Heart left ventricle (tissue), 13 donors: Measurements from ENCODE around the gene PTPRN2.

Source experiments
- POLR2A ChIP-seq, 2 donors: fragments of 450-650 bp; IDR thresholded peaks; one replicate each; pipeline ENCODE4 v1.6.1; 2017; ENCODE audit warnings: antibody characterized with exemption in 2 of 2, mild to moderate bottlenecking in 2 of 2, moderate library complexity in 2 of 2
- TF ChIP-seq, protein P1 (sequence below), 12 donors: fragments of 200-600 bp; sonication (generic) in 4 of 12; IDR thresholded peaks; one replicate each; pipeline versions ENCODE4 v1.5.0 to v1.8.0; 2018 to 2022; ENCODE audit warnings: antibody characterized with exemption in 12 of 12, mild to moderate bottlenecking in 5 of 12
- donor health status: ischemic (EF 13 %, LVEDD 7.1; RV severe dilation, severe dysfunction).
- donor health status: DM: no; HTN: yes; CAD: no.
- donor health status: DM: no; HTN: no; CAD: no.
- donor health status: ischemic (EF 25% LVEDD 6.9; RV normal size, moderate dysfunction).
- donor health status: ischemic (EF 25% LVEDD 5.7; RV mildly dilated, moderate dysfunction).
- donor health status: ischemic (EF 35%, LVEDD 5.7; RV mildly dilated, moderate dysfunction).
- donor health status: nonischemic (EF 11% LVEDD 7.7; RV severe dilation, severe dysfunction).
- donor health status: DM: yes; HTN: yes; CAD: no.
- donor health status: PGD.
- donor health status: ischemic (EF 29% LVEDD 5.4; RV normal size, mild dysfunction).
- donor health status: nonischemic (EF 23%, LVEDD 6.1; RV moderate dilation, normal function).

DNA sequence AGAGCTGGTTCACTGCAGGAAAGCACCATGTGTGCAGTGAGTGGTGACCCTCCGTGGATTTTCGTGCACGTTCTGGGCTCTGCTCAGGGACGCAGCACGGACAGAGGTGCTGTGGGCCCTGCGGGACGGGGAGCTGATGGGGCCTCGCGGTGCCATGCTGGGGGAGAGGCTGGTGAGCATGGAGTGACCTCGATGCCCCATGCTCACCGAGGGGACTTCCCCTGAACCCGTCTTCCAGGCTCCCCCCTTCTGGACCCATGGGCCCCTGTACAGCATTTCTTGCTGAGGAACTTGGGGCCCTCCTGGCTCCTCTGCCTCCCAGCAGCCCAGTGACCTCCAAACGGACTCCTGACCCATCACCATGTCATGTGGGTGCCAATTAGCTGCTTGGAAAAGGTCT is 997.1 kb downstream of the PTPRN2 start:
- TF ChIP-seq, protein P1, sequence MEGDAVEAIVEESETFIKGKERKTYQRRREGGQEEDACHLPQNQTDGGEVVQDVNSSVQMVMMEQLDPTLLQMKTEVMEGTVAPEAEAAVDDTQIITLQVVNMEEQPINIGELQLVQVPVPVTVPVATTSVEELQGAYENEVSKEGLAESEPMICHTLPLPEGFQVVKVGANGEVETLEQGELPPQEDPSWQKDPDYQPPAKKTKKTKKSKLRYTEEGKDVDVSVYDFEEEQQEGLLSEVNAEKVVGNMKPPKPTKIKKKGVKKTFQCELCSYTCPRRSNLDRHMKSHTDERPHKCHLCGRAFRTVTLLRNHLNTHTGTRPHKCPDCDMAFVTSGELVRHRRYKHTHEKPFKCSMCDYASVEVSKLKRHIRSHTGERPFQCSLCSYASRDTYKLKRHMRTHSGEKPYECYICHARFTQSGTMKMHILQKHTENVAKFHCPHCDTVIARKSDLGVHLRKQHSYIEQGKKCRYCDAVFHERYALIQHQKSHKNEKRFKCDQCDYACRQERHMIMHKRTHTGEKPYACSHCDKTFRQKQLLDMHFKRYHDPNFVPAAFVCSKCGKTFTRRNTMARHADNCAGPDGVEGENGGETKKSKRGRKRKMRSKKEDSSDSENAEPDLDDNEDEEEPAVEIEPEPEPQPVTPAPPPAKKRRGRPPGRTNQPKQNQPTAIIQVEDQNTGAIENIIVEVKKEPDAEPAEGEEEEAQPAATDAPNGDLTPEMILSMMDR (IDR thresholded peaks at IDR 0.05) = no peak
- TF ChIP-seq POLR2A (IDR thresholded peaks at IDR 0.05) = no peak
